DMS114 treated with DMSO at 0.1 percent for 48 hours (cell line): ENCODE data around the gene ZNG1A.
"Not testable (repeated sequence)": the region's sequence is repeated elsewhere in the genome, so short reads cannot be mapped to it uniquely, and the experiment has no call there.

Source experiments
- DNase-seq: peaks from one replicate; lab custom pipeline; 2025; ENCODE audit not compliant: unreplicated experiment; lab: John Stamatoyannopoulos, UW

ZNG1A gene

DNA sequence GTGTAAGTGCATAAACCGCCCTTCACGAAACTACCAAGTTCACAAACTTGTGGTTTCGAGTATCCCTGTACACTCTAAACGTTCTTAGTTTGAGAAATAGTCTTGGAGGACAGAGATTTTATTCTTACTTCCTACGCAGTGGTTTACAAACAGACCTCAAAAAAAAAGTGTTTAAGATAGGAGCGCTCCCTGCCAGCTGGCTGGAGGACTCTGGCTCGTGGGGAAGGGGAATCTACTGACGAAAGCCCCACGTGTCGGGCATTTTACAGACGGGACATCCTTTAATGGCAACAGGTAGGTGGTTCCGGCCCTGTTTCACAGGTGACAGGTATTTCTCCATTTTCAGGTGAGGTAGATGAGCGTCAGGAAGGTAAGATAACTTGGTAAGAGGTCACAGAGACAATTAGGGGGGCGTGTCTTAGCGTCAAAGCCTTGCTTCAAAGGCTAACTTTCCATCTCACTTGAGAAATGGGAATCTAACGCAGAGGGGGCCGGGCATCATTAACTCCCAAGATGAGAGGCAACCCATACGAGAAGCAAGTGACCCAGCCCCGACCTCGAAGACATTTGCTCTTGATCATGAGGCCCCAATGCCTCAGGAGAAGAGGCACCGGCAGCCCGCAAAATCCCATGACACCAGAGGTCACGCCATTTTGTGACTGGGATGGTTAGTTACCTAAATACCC is 573 bp downstream of the ZNG1A start:
- DNase-seq: not testable (repeated sequence)

GRCh38 chr9:169757-170156 is 9.1 kb downstream of the ZNG1A start:
- DNase-seq: not testable (repeated sequence)

GRCh38 chr9:159871-160270 is 19.0 kb downstream of the ZNG1A start:
- DNase-seq: not testable (repeated sequence)

DNA sequence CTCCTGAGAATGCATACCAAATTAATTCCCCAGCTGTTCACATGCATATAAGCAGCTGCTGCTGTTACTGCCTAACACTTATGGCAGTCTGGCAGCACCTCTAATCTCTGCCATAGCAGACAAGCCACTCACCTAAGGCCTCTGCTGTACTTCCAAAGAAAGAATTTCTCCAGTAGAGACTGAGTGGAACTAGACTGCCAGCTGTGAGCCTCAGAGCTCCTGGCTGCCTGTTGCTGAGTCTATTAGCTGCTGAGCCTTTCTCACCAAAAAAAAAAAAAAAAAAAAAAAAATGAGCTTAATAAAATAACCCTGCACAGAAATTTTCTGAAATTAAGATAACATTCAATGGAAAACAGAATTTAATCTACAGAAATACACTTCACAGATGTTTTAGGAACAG is 27.7 kb downstream of the ZNG1A start:
- not testable (repeated sequence) for DNase-seq

- DNase-seq: not testable (repeated sequence)
Measured at GRCh38 chr9:139880-140279, 39.0 kb downstream of the ZNG1A start.

DNA sequence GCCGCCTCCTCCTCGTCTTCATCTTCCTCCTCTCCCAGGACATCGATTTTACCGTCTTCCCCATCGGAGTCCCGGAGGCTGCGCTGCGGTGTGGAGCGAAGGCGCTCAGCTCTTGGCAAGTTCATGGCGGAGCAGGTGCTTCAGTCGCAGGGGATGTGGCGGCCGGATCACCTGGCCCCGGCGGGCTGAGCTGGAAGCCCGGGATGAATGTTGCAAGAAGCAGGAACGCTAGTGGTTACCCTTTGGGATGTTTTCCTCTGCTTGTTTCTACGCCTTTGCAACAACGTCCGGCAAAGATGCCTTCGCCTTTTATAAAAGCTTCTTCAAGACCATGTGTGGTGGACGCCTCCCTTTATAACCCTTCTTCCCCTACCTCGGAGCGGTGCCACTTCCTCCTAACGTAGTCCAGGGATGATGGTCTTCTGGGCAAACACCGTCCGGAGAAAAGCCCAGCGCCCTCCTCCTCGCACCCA is 60.8 kb downstream of the ZNG1A start, which contains the start of gene FOXD4:
FOXD4 (minus strand) TSS at position 423 of the 473 bp plus-strand sequence; CDS start at position 125, 298 bp downstream.
- DNase-seq: not testable (repeated sequence)

DNA sequence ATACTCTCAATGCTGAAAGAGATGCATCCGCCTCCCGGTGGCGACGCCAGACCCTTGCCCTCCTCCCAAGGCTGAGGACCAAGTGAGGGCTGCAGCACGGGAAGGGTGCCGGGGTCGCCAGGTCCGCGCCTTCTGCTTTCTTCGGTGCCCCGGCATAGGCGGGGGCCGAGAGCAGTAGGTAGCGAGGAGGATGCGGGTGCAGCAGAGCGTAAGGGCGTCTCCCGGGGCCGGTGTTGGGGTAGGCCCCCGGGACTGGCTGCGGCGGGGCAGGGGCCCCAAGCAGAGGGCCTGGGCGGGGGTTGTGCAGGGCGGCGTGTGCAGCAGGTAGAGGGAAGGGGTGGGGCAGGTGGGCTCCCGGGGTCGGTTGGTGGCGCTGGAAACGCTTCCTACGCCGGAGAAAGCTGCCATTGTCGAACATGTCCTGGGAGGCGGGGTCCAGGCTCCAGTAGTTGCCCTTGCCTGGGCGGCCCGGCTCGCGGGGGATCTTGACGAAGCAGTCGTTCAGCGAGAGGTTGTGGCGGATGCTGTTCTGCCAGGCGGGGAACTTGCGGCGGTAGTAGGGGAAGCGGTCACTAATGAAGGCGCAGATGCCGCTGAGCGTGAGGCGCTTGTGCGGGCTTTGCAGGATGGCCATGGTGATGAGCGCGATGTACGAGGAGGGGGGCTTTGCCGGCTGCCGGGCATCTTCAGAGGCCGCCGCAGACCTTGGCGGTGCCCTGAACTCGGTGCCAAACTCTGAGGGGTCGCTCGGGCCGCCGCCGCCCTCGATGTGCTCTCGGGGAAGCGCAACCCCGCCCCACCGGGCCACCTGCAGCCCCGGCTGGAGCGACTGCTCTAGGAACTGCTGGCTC is 61.5 kb downstream of the ZNG1A start:
- not testable (repeated sequence) for DNase-seq

DNA sequence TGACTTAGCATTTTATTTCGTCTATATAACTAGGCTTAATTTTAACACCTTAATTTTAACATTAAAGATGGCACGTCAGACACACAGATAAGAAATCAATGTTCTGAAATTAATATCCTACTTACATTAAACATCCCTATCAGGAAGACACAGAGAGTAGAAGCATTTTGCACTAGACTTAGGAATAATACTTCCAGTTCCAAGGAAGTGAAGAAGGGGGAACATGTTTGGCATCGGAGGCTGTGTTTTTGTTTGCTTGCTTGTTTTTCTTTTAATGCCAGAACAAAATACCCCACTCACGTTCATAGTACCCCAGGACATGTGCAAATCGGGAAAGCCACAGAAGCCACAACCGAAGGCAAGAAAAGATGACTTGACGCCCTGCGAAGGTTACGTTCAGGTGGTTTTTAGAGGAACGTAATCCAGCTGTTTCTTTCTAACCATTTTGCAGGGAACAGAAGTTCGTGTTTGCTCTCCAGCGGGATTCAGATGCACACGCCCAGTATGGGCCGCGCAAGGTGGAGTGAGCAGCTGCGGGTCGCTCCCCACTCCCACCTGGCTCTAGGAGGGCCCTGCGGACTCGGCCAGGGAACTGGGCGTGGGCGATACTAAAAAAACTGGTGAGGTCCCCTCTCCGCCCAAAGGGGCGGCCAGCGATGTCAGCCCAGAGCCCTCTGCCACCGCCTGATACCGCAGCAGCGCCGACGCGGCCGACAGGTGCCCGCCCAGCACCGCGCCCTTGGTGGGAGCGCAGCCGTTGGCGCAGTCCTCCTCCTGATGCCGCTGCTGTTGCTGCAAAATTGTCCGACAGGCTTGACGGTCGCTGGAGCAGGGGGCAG is 62.4 kb downstream of the ZNG1A start:
- DNase-seq: not testable (repeated sequence)

GRCh38 chr9:115118-115451 is 63.8 kb downstream of the ZNG1A start:
- DNase-seq: not testable (repeated sequence)

DNA sequence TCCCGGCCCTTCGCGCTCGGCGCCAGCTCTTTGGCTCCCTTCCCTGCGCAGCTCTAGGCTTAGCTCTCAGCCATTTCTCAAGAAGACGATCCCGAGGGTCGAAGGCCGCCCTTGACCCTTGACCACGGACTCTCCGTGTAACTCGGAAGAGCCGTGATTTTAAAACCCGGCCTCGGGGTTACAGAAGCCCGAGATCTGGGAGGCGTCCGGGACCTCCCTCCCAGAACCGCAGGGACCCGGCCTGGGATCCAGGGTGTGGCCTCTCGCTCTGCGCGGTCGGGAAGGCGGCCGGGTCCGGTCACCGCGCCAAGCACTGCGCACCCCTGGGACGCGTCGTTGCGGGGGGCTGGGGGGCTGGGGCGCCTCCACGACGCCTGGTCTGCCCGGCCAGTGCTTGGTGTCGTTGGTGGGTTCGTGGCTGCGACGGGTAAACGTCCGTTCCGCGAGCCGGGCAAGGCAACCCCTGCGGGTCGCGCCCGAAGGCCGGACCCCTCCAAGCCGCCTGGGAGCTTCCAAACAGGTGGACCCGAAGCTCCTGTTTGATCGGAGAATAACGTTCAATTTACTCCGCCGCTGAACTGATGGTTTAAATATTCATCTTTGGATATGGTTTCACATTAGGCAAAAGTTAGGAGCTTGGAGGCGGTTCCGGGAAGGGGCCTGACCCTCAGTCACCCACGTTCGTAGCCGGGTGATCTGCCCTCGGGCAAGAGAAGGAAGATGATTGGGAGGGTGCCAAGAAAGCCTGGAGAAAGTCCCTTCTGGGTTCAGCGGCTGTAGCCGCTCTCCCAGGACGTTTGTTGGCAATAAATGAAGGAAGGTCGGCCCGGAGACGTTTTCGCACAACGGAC is 64.4 kb downstream of the ZNG1A start:
- not testable (repeated sequence) for DNase-seq

- DNase-seq: not testable (repeated sequence)
Measured at GRCh38 chr9:113468-114266, 65.2 kb downstream of the ZNG1A start.

- not testable (repeated sequence) for DNase-seq
Measured at GRCh38 chr9:112589-113467, 66.0 kb downstream of the ZNG1A start.

DNA sequence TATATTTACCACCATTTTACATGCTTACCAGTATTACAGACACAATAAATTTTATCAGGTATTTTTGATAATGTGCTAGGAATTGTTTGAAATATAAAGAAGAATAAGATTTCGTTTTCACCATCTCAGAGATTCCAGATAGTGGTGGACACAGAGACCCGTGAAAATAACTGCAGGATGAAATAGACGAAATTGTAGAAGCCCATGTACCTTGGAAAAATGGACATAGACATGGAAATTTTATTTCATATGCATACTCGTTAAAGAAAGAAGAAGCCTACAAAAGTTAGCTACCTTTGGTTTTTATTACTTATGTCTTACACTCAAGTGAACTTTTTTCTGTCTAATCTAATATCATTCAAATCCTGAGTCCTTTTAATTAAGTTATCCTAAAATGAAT is 68.2 kb downstream of the ZNG1A start:
- not testable (repeated sequence) for DNase-seq

- not testable (repeated sequence) for DNase-seq
Measured at GRCh38 chr9:109540-109939, 69.3 kb downstream of the ZNG1A start.

GRCh38 chr9:108742-109495 is 69.9 kb downstream of the ZNG1A start:
- DNase-seq: not testable (repeated sequence)

GRCh38 chr9:105991-106390 is 72.9 kb downstream of the ZNG1A start:
- not testable (repeated sequence) for DNase-seq

DNA sequence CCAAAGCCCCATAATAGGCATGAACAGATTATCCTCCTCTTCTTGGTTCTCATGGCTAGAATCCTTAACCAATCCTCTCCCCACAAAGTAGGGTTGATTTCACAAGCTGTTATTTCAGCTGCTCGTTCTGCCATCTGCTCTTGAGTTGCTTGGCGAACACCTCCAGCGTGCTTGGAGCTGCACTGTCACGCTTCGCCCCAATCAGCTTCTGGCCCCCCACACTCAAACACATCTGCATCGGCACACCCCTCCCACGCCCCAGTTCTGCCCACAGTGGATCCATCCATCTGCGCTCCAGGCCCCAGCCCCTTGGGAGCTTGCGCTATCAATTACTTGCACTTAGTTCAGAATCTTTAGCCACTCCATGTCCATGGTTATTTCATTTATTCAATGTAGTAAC is 78.4 kb downstream of the ZNG1A start:
- DNase-seq: not testable (repeated sequence)

GRCh38 chr9:99867-100266 is 79.0 kb downstream of the ZNG1A start:
- DNase-seq: not testable (repeated sequence)
